OCI-LY3 (cell line): Measurements from ENCODE around the gene EGLN1.

Source experiments
- H2AFZ ChIP-seq: fragments of 200-600, 300-600 bp; shearing (Covaris generic); 2 replicates; pipeline ENCODE4 v1.6.0; 2014; ENCODE audit warnings: antibody characterized with exemption, low read depth, low read length
- H3K27ac ChIP-seq: fragments of 200-600, 300-600 bp; sonication (generic); 2 replicates; pipeline ENCODE4 v1.5.1; 2014; ENCODE audit warnings: mild to moderate bottlenecking, low read length, moderate library complexity, mixed read lengths
- H3K27me3 ChIP-seq: fragments of 200-600, 300-600 bp; sonication (generic); 2 replicates; pipeline ENCODE4 v1.6.1; 2014; ENCODE audit warnings: low read depth, low read length, mixed read lengths
- H3K36me3 ChIP-seq: fragments of 200-600, 300-600 bp; sonication (generic); replicated peaks from 2 replicates; pipeline ENCODE3; 2014; ENCODE audit warnings: low read depth, low read length, mixed read lengths
- H3K4me1 ChIP-seq: fragments of 300-600, 200-600 bp; sonication (generic); 2 replicates; pipeline ENCODE4 v1.6.1; 2014; ENCODE audit warnings: low read length, mixed read lengths
- H3K4me2 ChIP-seq: fragments of 200-600, 300-600 bp; sonication (generic); 2 replicates; pipeline ENCODE4 v1.6.1; 2014; ENCODE audit warnings: low read length, mixed read lengths
- H3K4me3 ChIP-seq: fragments of 300-600, 200-600 bp; sonication (generic); 2 replicates; pipeline ENCODE4 v1.5.1; 2014; ENCODE audit warnings: antibody characterized with exemption, mild to moderate bottlenecking, low read length, moderate library complexity
- H3K79me2 ChIP-seq: fragments of 300-600, 200-600 bp; shearing (Covaris generic); 2 replicates; pipeline ENCODE4 v1.6.1; 2014; ENCODE audit warnings: mild to moderate bottlenecking, low read length, mixed read lengths
- H3K9ac ChIP-seq: fragments of 300-600, 200-600 bp; shearing (Covaris generic); 2 replicates; pipeline ENCODE4 v1.6.0; 2014; ENCODE audit warnings: mild to moderate bottlenecking, low read length, moderate library complexity
- H3K9me3 ChIP-seq: fragments of 200-600, 300-600 bp; shearing (Covaris generic); 2 replicates; pipeline ENCODE4 v1.6.1; 2014; ENCODE audit warnings: low read length, mixed read lengths; ENCODE audit not compliant: insufficient read depth
- H4K20me1 ChIP-seq: fragments of 200-600, 300-600 bp; sonication (generic); 2 replicates; pipeline ENCODE4 v1.6.1; 2016; ENCODE audit warnings: low read length, mixed read lengths; ENCODE audit not compliant: insufficient read depth
- CTCF ChIP-seq: fragments of 200-600, 300-600 bp; sonication (generic); IDR thresholded peaks from 2 replicates; pipeline ENCODE4 v1.5.1; 2014; ENCODE audit warnings: antibody characterized with exemption, low read length, low read depth
- EZH2phosphoT487 ChIP-seq: fragments of 200-600 bp; shearing (Covaris generic); IDR thresholded peaks from 2 replicates; pipeline ENCODE4 v1.6.1; 2018; ENCODE audit warnings: antibody characterized with exemption, mixed run types, low read depth

EGLN1 gene

GRCh38 chr1:231411036-231411531, 11.0 kb downstream of the EGLN1 start:
- H3K27me3 ChIP-seq = no peaks in the 10 kb centered on the region
- no peak overlapping the region for H3K9ac ChIP-seq
- H3K27ac ChIP-seq = no peak overlapping the region
- H4K20me1 ChIP-seq = peaks cover 99% of the 10 kb centered on the region
- H3K4me2 ChIP-seq = no peak overlapping the region
- H3K36me3 ChIP-seq = peaks cover 53% of the 10 kb centered on the region
- no peaks in the 10 kb centered on the region for H3K9me3 ChIP-seq
- no peak overlapping the region for H3K4me3 ChIP-seq
- H2AFZ ChIP-seq = no peak overlapping the region
- H3K79me2 ChIP-seq = peaks cover 96% of the 10 kb centered on the region
- no peak for TF ChIP-seq CTCF
- TF ChIP-seq EZH2phosphoT487 = no peak
- H3K4me1 ChIP-seq = no peaks in the 10 kb centered on the region

GRCh38 chr1:231410036-231410612, 12.0 kb downstream of the EGLN1 start:
- Histone ChIP-seq H4K20me1 (peaks cover 96% of the 10 kb centered on the region), H3K9me3 (no peaks in the 10 kb centered on the region), H3K79me2 (peaks cover 94% of the 10 kb centered on the region), H2AFZ (no peak overlapping the region), H3K9ac (no peak overlapping the region), H3K4me1 (no peaks in the 10 kb centered on the region), H3K27ac (no peak overlapping the region), H3K36me3 (peaks cover 53% of the 10 kb centered on the region), H3K27me3 (no peaks in the 10 kb centered on the region), H3K4me2 (no peak overlapping the region), H3K4me3 (no peak overlapping the region)
- TF ChIP-seq EZH2phosphoT487 (no peak), CTCF (no peak)

- no peak for TF ChIP-seq CTCF
- TF ChIP-seq EZH2phosphoT487 = no peak
- Histone ChIP-seq H3K27me3 (no peaks in the 10 kb centered on the region), H3K9ac (no peak overlapping the region), H3K79me2 (peaks cover 91% of the 10 kb centered on the region), H3K4me3 (no peak overlapping the region), H3K4me2 (no peak overlapping the region), H3K9me3 (no peaks in the 10 kb centered on the region), H4K20me1 (peaks cover 90% of the 10 kb centered on the region), H3K36me3 (peaks cover 45% of the 10 kb centered on the region), H3K27ac (no peak overlapping the region), H3K4me1 (no peaks in the 10 kb centered on the region), H2AFZ (no peak overlapping the region)
These were observed 13.5 kb downstream of the EGLN1 start for GRCh38 chr1:231408528-231409094.

- no peaks in the 10 kb centered on the region for H3K9me3 ChIP-seq
- TF ChIP-seq EZH2phosphoT487 (no peak), CTCF (no peak)
- no peak overlapping the region for H3K4me3 ChIP-seq
- peaks cover 40% of the 10 kb centered on the region for H3K36me3 ChIP-seq
- no peaks in the 10 kb centered on the region for H3K4me1 ChIP-seq
- H3K9ac ChIP-seq = no peak overlapping the region
- H2AFZ ChIP-seq = no peak overlapping the region
- H3K27me3 ChIP-seq = no peaks in the 10 kb centered on the region
- H3K27ac ChIP-seq = no peak overlapping the region
- peaks cover 89% of the 10 kb centered on the region for H3K79me2 ChIP-seq
- no peak overlapping the region for H3K4me2 ChIP-seq
- H4K20me1 ChIP-seq = peaks cover 88% of the 10 kb centered on the region
These were observed 14.3 kb downstream of the EGLN1 start for GRCh38 chr1:231407547-231408396.
